Head of caudate nucleus (tissue), 42 donors: ENCODE results near the gene BCL11B.

Experiments used
- DNase-seq, 42 donors: peaks; one replicate each; pipeline versions ENCODE4 v3.0.0 to v3.0.0-alpha.2; 2020 to 2021; ENCODE audit warnings: mixed read lengths in 7 of 42
- intact Hi-C: fragments of 100-400 bp; cut with DNase I; formaldehyde crosslinking; loops from one replicate; pipeline ENCODE4 v1.15.0; 2022

The BCL11B gene

GRCh38 chr14:99124482-99125105, 147.4 kb downstream of the BCL11B start:
- peak in 9 of 42 donors; percentile 2 to 32 (median 9) for DNase-seq
- intact Hi-C loops, result no loop called here

GRCh38 chr14:99123208-99123870, 148.7 kb downstream of the BCL11B start:
- intact Hi-C loops, result no loop called here
- peak in 7 of 42 donors; percentile 2 to 27 (median 11) for DNase-seq

GRCh38 chr14:99122521-99123125, 149.4 kb downstream of the BCL11B start:
- intact Hi-C loops, result no loop called here
- DNase-seq, result peak in 7 of 42 donors; percentile 5 to 34 (median 7)

GRCh38 chr14:99121319-99121875, 150.6 kb downstream of the BCL11B start:
- intact Hi-C loops, result no loop called here
- DNase-seq, result peak in 4 of 42 donors; percentile 1 to 25 (median 19)

- DNase-seq, result peak in 5 of 42 donors; percentile 4 to 29 (median 9)
- intact Hi-C loops, result no loop called here
Measured at GRCh38 chr14:99120526-99121318, 151.3 kb downstream of the BCL11B start.

- intact Hi-C loops, result no loop called here
- DNase-seq, result peak in 6 of 42 donors; percentile 3 to 39 (median 8)
Measured at GRCh38 chr14:99119554-99120525, 152.2 kb downstream of the BCL11B start.
